ENCODE results near the gene OR12D3.

The OR12D3 gene

GRCh38 chr6:29376003-29376402 lies 912 bp upstream of the OR12D3 start:
- no peak overlapping the region for H3K27ac ChIP-seq (ENCODE audit: low read depth, low read length, poor library complexity, severe bottlenecking)
- H3K9ac ChIP-seq (ENCODE audit: low read length) = no peak overlapping the region
- no peaks in the 10 kb centered on the region for H3F3A ChIP-seq (ENCODE audit: insufficient read depth, low read length)
- no peaks in the 10 kb centered on the region for H3K36me3 ChIP-seq (ENCODE audit: insufficient read depth, low read length)
- TF ChIP-seq, protein P1, sequence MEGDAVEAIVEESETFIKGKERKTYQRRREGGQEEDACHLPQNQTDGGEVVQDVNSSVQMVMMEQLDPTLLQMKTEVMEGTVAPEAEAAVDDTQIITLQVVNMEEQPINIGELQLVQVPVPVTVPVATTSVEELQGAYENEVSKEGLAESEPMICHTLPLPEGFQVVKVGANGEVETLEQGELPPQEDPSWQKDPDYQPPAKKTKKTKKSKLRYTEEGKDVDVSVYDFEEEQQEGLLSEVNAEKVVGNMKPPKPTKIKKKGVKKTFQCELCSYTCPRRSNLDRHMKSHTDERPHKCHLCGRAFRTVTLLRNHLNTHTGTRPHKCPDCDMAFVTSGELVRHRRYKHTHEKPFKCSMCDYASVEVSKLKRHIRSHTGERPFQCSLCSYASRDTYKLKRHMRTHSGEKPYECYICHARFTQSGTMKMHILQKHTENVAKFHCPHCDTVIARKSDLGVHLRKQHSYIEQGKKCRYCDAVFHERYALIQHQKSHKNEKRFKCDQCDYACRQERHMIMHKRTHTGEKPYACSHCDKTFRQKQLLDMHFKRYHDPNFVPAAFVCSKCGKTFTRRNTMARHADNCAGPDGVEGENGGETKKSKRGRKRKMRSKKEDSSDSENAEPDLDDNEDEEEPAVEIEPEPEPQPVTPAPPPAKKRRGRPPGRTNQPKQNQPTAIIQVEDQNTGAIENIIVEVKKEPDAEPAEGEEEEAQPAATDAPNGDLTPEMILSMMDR (IDR thresholded peaks at IDR 0.05; ENCODE audit: low read length) = 0 out of 2 replicates have a peak, but pooled peaks have one; percentile 5
- TF ChIP-seq EZH2 (IDR thresholded peaks at IDR 0.05; ENCODE audit: borderline replicate concordance, low read length) = no peak
- no peaks in the 10 kb centered on the region for H3K27me3 ChIP-seq (ENCODE audit: insufficient read depth, low read length)
- no peaks in the 10 kb centered on the region for H3K79me2 ChIP-seq (ENCODE audit: insufficient read depth, low read length)
- H3K9me3 ChIP-seq (ENCODE audit: low read length) = no peaks in the 10 kb centered on the region
- H4K20me1 ChIP-seq (ENCODE audit: insufficient read depth, low read length) = no peaks in the 10 kb centered on the region
- no peak overlapping the region for H2AFZ ChIP-seq (ENCODE audit: low read length)
- H3K4me1 ChIP-seq (ENCODE audit: insufficient read depth, low read length, severe bottlenecking) = no peaks in the 10 kb centered on the region
- H3K9me2 ChIP-seq (ENCODE audit: low read depth, low read length) = no peaks in the 10 kb centered on the region
- H3K4me2 ChIP-seq (ENCODE audit: low read length) = no peak overlapping the region
- no peak overlapping the region for H3K4me3 ChIP-seq (ENCODE audit: low read depth, low read length, poor library complexity, severe bottlenecking)

DNA sequence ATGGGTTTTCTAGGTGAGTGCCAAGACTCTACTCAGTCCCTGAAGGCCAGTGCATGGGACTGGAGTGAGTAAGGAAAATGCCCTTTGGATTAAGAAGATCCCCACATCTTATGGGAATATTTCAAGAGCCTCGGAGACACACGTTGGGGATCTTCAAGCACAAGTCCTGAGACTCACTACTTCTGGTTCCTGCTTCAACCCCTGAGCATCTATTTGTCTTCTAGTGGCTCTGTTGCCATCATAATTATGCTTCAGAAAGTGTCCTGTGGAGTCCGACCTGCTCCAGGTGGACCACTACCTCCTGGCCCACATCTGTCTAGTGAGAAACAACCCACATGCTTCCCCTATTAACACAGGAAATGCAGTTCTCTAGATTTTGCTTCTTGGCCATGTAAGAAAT lies 6.3 kb downstream of the OR12D3 start, which contains the start of gene OR5V1:
Gene OR5V1 (minus strand): TSS at position 101 of the 400 bp plus-strand sequence. CDS start 12,670 bp downstream, outside the sequence.
- no peak within 1 kb of the TSS for H3K9ac ChIP-seq (ENCODE audit: low read length)
- no peaks in the 10 kb centered on the region for H3K27me3 ChIP-seq (ENCODE audit: insufficient read depth, low read length)
- H3K9me2 ChIP-seq (ENCODE audit: low read depth, low read length) = no peaks in the 10 kb centered on the region
- no peaks in the 10 kb centered on the region for H3F3A ChIP-seq (ENCODE audit: insufficient read depth, low read length)
- no peak within 1 kb of the TSS for H3K4me2 ChIP-seq (ENCODE audit: low read length)
- no peak within 1 kb of the TSS for H3K27ac ChIP-seq (ENCODE audit: low read depth, low read length, poor library complexity, severe bottlenecking)
- no peaks in the 10 kb centered on the region for H3K4me1 ChIP-seq (ENCODE audit: insufficient read depth, low read length, severe bottlenecking)
- no peak within 1 kb of the TSS for H3K4me3 ChIP-seq (ENCODE audit: low read depth, low read length, poor library complexity, severe bottlenecking)
- H3K79me2 ChIP-seq (ENCODE audit: insufficient read depth, low read length) = no peaks in the 10 kb centered on the region
- no peak within 1 kb of the TSS for H2AFZ ChIP-seq (ENCODE audit: low read length)
- H3K9me3 ChIP-seq (ENCODE audit: low read length) = no peaks in the 10 kb centered on the region
- H4K20me1 ChIP-seq (ENCODE audit: insufficient read depth, low read length) = no peaks in the 10 kb centered on the region
- no peak for TF ChIP-seq EZH2 (IDR thresholded peaks at IDR 0.05; ENCODE audit: borderline replicate concordance, low read length)
- TF ChIP-seq, protein P1 (IDR thresholded peaks at IDR 0.05; ENCODE audit: low read length) = no peak
- H3K36me3 ChIP-seq (ENCODE audit: insufficient read depth, low read length) = no peaks in the 10 kb centered on the region

- Histone ChIP-seq H3K4me2 (ENCODE audit: low read length) (no peak overlapping the region), H3K36me3 (ENCODE audit: insufficient read depth, low read length) (no peaks in the 10 kb centered on the region), H3K9me2 (ENCODE audit: low read depth, low read length) (no peaks in the 10 kb centered on the region), H3K79me2 (ENCODE audit: insufficient read depth, low read length) (no peaks in the 10 kb centered on the region), H3K4me1 (ENCODE audit: insufficient read depth, low read length, severe bottlenecking) (no peaks in the 10 kb centered on the region), H4K20me1 (ENCODE audit: insufficient read depth, low read length) (no peaks in the 10 kb centered on the region), H3F3A (ENCODE audit: insufficient read depth, low read length) (no peaks in the 10 kb centered on the region), H3K4me3 (ENCODE audit: low read depth, low read length, poor library complexity, severe bottlenecking) (no peak overlapping the region), H3K9me3 (ENCODE audit: low read length) (no peaks in the 10 kb centered on the region), H3K9ac (ENCODE audit: low read length) (no peak overlapping the region), H2AFZ (ENCODE audit: low read length) (no peak overlapping the region), H3K27me3 (ENCODE audit: insufficient read depth, low read length) (no peaks in the 10 kb centered on the region), H3K27ac (ENCODE audit: low read depth, low read length, poor library complexity, severe bottlenecking) (no peak overlapping the region)
- no peak for TF ChIP-seq EZH2 (IDR thresholded peaks at IDR 0.05; ENCODE audit: borderline replicate concordance, low read length)
- TF ChIP-seq, protein P1 (IDR thresholded peaks at IDR 0.05; ENCODE audit: low read length) = no peak
These were observed 19.5 kb downstream of the OR12D3 start for GRCh38 chr6:29355603-29356002.
